Activated CD4-positive, alpha-beta memory T cell treated with anti-CD3 and anti-CD28 coated beads, Interleukin-2, amount 10 ng/mL, durations not matched to agents 7 days and 5 days (primary cell): ENCODE measurements around the gene PTPN23. TPM values are rescaled to one million over a fixed set of nuclear protein-coding genes. Genes with fewer than 3 reads are reported as not detected.
"Not testable (repeated sequence)": the region's sequence is repeated elsewhere in the genome, so short reads cannot be mapped to it uniquely, and the experiment has no call there.

Source experiments
- CTCF ChIA-PET: fragments of 350-600 bp; sonication (Branson Sonifier 250); formaldehyde crosslinking; loops from one replicate; lab custom pipeline; 2021; ENCODE audit warnings: antibody characterized with exemption, inconsistent platforms; lab: Charles Lee
- POLR2A ChIA-PET: fragments of 350-600 bp; sonication (Branson Sonifier 250); formaldehyde crosslinking; loops from one replicate; lab custom pipeline; 2021; ENCODE audit warnings: antibody characterized with exemption; lab: Charles Lee
- DNase-seq: peaks from one replicate; pipeline ENCODE4 v3.0.0-alpha.2; 2020
- H3K27ac Mint-ChIP-seq: one replicate; pipeline ENCODE4 v1.8.0; 2021; ENCODE audit warnings: mild to moderate bottlenecking, mixed read lengths
- H3K27me3 Mint-ChIP-seq: one replicate; pipeline ENCODE4 v1.8.0; 2021; ENCODE audit warnings: mixed read lengths
- H3K36me3 Mint-ChIP-seq: one replicate; pipeline ENCODE4 v1.8.0; 2021; ENCODE audit warnings: low read depth, mixed read lengths
- H3K4me1 Mint-ChIP-seq: one replicate; pipeline ENCODE4 v1.8.0; 2021; ENCODE audit warnings: mixed read lengths
- H3K4me3 Mint-ChIP-seq: one replicate; pipeline ENCODE4 v1.8.0; 2021; ENCODE audit warnings: mild to moderate bottlenecking, mixed read lengths
- H3K9me3 Mint-ChIP-seq: one replicate; pipeline ENCODE4 v1.8.0; 2021; ENCODE audit warnings: mixed read lengths
- total RNA-seq, 2 experiments: library from RNA; stranded (reverse); gene quantifications; one replicate each; pipeline ENCODE4 v1.2.3, GENCODE V29; 2021

PTPN23 gene
- total RNA-seq, 2 experiments from 2014 or later = 26.8 to 28.7 TPM

GRCh38 chr3:47455806-47456452, 75.1 kb downstream of the PTPN23 start:
- no peaks in the 10 kb centered on the region for H3K27me3 Mint-ChIP-seq
- peaks cover 9% of the 10 kb centered on the region for H3K36me3 Mint-ChIP-seq
- no peaks in the 10 kb centered on the region for H3K4me1 Mint-ChIP-seq
- no peaks in the 10 kb centered on the region for H3K9me3 Mint-ChIP-seq
- DNase-seq = no peak
- no peak overlapping the region for H3K4me3 Mint-ChIP-seq
- ChIA-PET CTCF (interaction anchor here (1.2 kb wide), 1 partner anchor 11 kb away, joined by 3 read pairs; no protein-coding TSS in a partner anchor), POLR2A (no interaction called here)
- no peak overlapping the region for H3K27ac Mint-ChIP-seq

- ChIA-PET CTCF (interaction anchor here (1.2 kb wide), 1 partner anchor 9 kb away, joined by 3 read pairs; no protein-coding TSS in a partner anchor), POLR2A (no interaction called here)
- no peak for DNase-seq
Observed at GRCh38 chr3:47456984-47457383, 76.2 kb downstream of the PTPN23 start.

GRCh38 chr3:47459534-47460085, 78.8 kb downstream of the PTPN23 start:
- H3K9me3 Mint-ChIP-seq, H3K27ac Mint-ChIP-seq, H3K4me1 Mint-ChIP-seq, H3K27me3 Mint-ChIP-seq, POLR2A ChIA-PET, CTCF ChIA-PET, H3K4me3 Mint-ChIP-seq, DNase-seq: not testable (repeated sequence)
- H3K36me3 Mint-ChIP-seq = peaks cover 14% of the 10 kb centered on the region

More at GRCh38 chr3:47456984-47457383, 76.2 kb downstream of the PTPN23 start:
- H3K27me3 Mint-ChIP-seq = no peaks in the 10 kb centered on the region
- no peak overlapping the region for H3K27ac Mint-ChIP-seq
- H3K9me3 Mint-ChIP-seq = no peaks in the 10 kb centered on the region
- H3K36me3 Mint-ChIP-seq = peaks cover 11% of the 10 kb centered on the region
- H3K4me3 Mint-ChIP-seq = no peak overlapping the region
- peaks cover under 1% of the 10 kb centered on the region for H3K4me1 Mint-ChIP-seq

Other genes starting within 250 kb of the PTPN23 start
- 10 to 100 TPM; 37.4 to 41.5 TPM for gene SETD2, start 216.9 kb upstream of the PTPN23 start, total RNA-seq
- gene KIF9, start 98.2 kb upstream of the PTPN23 start, total RNA-seq = 1 to 10 TPM; 3.1 to 3.4 TPM
- 10 to 100 TPM; 19.4 to 21.2 TPM for gene KLHL18, start 98.1 kb upstream of the PTPN23 start, total RNA-seq
- gene SCAP, start 94.9 kb downstream of the PTPN23 start, total RNA-seq = 10 to 100 TPM; 53.6 to 56.5 TPM
- gene ELP6, start 132.7 kb downstream of the PTPN23 start, total RNA-seq = 10 to 100 TPM; 34.9 to 36.6 TPM
- under 1 TPM; 0.30 to 0.40 TPM for gene CSPG5, start 197.8 kb downstream of the PTPN23 start, total RNA-seq